ENCODE measurements around the gene PDHB.
A peak's percentile ranks its signal among the peaks of the same experiment; 100 is the strongest.
"Not testable (repeated sequence)": the region's sequence is repeated elsewhere in the genome, so short reads cannot be mapped to it uniquely, and the experiment has no call there.

PDHB gene

GRCh38 chr3:58463181-58463941, 29.7 kb upstream of the PDHB start:
- TF ChIP-seq CTCF (IDR thresholded peaks at IDR 0.05; ENCODE audit: low read depth, low read length): peak; percentile 93
- DNase-seq (ENCODE audit: extremely low read depth, low read depth): peak; percentile 44

GRCh38 chr3:58462829-58463180, 29.2 kb upstream of the PDHB start:
- DNase-seq (ENCODE audit: extremely low read depth, low read depth): no peak
- no peak for TF ChIP-seq CTCF (IDR thresholded peaks at IDR 0.05; ENCODE audit: low read depth, low read length)

- no peak for TF ChIP-seq CTCF (IDR thresholded peaks at IDR 0.05; ENCODE audit: low read depth, low read length)
- DNase-seq (ENCODE audit: extremely low read depth, low read depth): no peak
Observed at GRCh38 chr3:58459160-58459559, 25.5 kb upstream of the PDHB start.

GRCh38 chr3:58452176-58452575, 18.5 kb upstream of the PDHB start:
- no peak for TF ChIP-seq CTCF (IDR thresholded peaks at IDR 0.05; ENCODE audit: low read depth, low read length)

GRCh38 chr3:58441514-58442450, 8.2 kb upstream of the PDHB start:
- no peak for DNase-seq (ENCODE audit: extremely low read depth, low read depth)
- no peak for TF ChIP-seq CTCF (IDR thresholded peaks at IDR 0.05; ENCODE audit: low read depth, low read length)

More at GRCh38 chr3:58452176-58452575, 18.5 kb upstream of the PDHB start:
- no peak for DNase-seq (ENCODE audit: extremely low read depth, low read depth)

GRCh38 chr3:58440996-58441355, 7.3 kb upstream of the PDHB start:
- not testable (repeated sequence) for DNase-seq (ENCODE audit: extremely low read depth, low read depth)

- not testable (repeated sequence) for DNase-seq (ENCODE audit: extremely low read depth, low read depth)
Observed at GRCh38 chr3:58437276-58437675, 3.6 kb upstream of the PDHB start.

GRCh38 chr3:58434990-58435389, 1.4 kb upstream of the PDHB start:
- TF ChIP-seq CTCF (IDR thresholded peaks at IDR 0.05; ENCODE audit: low read depth, low read length): no peak
- peak; percentile 45 for DNase-seq (ENCODE audit: extremely low read depth, low read depth)
